HG03565 (cell line): ENCODE measurements around the gene FKBP2.

Experiments
- ATAC-seq: cut with Tn5 transposase; IDR thresholded peaks from one replicate; pipeline ENCODE4 v1.9.1; 2021; ENCODE audit warnings: mild to moderate bottlenecking, moderate library complexity; ENCODE audit not compliant: unreplicated experiment

The FKBP2 gene

GRCh38 chr11:64262271-64263002, 21.5 kb downstream of the FKBP2 start:
- no peak for ATAC-seq

- no peak for ATAC-seq
Observed at GRCh38 chr11:64263021-64263946, 22.4 kb downstream of the FKBP2 start.

DNA sequence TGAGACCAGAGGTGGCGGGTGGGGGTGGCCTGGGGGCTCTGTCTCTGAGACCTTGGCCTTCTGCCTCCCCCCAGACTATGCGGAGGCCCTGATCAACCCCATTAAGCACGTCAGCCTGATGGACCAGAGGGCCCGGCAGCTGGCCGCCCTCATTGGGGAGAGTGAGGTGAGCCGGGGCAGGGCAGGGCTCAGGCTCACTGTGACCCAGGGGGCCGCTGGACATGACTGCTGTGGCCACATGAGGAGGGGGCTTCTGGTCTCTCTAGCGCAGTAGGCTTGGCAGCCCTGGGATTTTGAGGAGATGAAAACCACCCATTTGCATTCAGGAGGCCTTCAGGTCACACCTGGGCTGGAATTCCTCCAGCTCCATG, 23.0 kb downstream of the FKBP2 start:
- no peak for ATAC-seq

DNA sequence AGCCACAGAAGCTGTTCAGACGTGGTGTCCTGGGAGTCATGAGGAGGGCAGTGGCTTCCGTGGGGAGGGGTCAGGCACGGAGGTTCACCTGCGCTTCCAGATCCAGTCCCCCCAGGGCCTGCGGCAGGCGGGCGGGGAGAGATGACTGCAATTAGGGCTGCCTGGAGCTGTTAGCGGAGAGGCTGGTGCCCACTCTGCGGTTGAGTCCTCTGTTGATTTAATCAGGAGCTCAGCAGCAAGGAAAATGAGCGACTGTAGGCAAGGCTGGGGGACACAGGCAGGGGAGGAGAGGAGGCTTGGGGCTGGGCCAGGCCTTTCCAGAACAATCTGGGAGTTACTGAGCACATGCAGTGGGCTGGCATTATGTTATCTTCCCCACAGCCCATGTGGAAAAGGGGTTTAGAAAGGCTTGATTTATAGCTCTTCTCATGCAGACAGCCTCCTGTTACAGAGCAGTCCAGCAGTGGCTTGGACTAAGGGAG, 23.5 kb downstream of the FKBP2 start:
- no peak for ATAC-seq

GRCh38 chr11:64265176-64266160, 24.6 kb downstream of the FKBP2 start:
- ATAC-seq, result no peak

DNA sequence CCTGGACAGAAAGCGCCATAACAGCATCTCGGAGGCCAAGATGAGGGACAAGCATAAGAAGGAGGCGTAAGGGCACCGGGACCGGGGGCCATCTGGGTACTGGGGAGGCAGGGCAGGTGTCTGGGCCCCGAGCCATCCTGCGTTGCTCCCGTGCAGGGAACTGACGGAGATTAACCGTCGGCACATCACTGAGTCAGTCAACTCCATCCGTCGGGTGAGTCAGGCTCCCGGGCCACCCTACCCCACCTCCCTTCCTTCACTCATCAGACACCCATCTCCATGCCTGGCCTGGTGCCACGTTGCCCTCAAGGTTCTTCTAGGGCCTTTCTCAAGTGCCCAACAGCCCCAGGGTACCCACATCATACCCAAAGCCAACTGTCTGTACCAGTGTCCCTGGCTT, 25.4 kb downstream of the FKBP2 start:
- ATAC-seq, result no peak

- ATAC-seq, result no peak
Observed at GRCh38 chr11:64267207-64267945, 26.5 kb downstream of the FKBP2 start.

GRCh38 chr11:64268025-64268892, 27.4 kb downstream of the FKBP2 start:
- ATAC-seq, result no peak

DNA sequence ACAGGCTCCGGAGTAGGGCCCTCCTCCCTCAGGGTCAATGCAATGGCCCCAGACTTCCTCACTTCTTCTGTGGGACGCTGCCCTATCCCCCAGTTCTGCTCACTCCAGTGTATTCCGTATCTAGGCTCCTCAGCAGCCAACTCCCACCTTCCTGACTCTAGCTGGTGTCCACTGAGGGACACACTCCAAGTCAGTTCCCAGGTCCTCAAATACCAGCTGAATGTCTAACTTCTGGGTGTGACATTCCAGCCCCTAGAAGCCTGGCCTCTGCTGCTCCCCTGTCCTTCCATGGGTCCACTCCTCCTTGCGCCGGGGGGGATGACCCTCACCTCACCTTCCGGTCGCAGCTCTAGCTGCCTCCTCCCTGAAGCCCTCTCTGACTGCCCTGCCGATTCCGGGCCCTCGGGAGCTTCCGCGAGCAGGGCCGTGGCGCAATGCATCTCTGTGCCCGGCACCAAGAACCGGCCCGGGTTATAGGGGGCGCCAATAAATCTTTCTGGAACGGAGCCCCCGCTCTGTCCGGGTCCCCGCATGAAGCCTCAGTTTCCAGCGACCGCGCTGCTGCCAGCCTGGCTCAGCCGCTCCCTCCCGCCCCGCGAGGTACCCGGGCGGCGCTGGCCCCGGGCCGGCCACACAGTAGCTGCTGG, 28.1 kb downstream of the FKBP2 start:
- peak; percentile 4 for ATAC-seq

DNA sequence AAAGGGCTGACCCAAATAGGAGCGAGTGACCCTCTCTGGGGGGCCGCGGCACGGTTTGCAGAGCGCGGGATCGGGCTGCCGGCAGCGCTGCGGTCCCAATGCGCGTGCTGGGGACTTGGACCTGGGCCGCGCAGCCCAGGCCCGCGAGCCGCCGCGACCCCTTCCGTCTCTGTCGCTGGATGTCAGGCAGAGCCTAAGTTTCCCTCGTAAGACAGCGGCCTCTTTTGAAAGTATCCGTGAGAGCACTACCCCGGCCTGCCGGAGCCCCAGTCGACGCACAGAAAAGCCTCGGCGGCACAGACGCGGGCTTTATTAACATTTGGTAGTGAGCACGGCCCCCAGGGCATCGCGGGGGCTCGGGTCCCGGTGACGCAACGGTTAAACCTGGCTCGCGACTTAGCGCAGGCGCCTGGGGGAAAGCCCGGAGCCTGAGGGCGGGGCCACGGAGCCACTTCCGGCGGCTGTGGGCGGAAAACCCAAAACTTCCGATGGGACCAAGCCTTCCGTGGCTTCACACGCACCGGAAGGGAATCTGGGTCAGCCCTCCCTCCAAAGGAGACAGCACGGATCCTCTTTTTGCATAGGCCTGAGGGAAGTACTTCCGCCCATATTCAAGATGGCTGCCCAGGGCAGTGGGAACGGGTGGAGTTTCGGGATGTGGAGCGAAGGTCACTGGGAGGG, 28.8 kb downstream of the FKBP2 start:
- peak; percentile 46 for ATAC-seq

GRCh38 chr11:64275031-64275800, 34.3 kb downstream of the FKBP2 start:
- no peak for ATAC-seq

DNA sequence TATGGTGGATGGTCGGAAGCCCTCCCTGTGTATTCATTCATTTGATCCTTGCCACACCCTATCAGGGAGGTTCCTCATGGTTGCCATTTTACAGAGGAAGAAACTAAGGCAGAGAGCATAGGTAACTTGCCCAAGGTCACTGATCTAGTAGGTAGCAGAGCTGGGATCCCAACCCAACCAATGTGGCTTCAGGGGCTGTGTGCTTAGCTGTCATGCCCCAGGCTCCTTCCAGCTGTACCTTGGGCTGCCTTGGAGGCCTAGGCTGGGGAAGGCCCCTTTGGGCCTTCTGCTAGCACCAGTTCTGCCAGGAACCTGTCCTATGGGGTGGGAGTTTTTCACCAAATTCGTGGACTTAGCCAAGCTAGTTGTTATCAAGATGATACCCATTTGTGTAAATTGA, 34.9 kb downstream of the FKBP2 start:
- ATAC-seq, result no peak

DNA sequence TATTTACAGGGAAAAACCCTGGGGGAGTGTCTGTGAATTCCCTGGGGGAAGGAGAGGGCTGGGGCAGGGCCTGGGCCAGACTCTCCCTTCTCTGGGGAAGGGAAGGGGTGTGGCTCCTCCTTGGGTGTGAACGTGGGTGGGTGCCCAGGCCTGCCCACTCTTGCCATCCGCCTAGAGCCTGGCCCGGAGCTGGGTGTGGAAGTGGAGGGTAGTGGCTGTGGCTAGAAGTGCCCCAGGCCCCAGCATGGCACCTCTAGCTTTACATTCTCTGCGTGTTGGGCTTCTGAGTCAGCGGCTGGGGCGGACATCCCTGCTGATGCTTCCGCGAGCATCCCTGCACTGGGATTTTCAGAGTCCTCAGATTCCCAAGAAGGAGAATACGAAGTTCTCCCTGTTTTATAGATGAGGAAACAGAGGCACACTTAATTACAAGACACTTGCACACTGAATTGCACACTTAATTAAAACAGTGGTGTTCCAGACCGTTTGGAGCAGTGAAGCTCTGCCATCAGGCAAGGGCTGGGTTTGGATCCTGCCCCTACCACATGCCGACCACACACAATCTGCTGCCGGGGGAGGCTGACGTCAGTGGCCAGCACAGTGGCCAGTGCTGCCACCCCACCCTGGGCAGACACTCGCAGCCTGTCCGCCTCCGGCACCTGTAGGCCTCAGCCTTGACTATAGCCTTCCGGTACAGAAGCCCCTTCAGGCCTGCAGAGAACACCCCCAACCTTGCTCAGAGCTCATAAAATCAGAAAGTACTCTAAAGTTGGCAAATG, 35.9 kb downstream of the FKBP2 start:
- ATAC-seq, result no peak

DNA sequence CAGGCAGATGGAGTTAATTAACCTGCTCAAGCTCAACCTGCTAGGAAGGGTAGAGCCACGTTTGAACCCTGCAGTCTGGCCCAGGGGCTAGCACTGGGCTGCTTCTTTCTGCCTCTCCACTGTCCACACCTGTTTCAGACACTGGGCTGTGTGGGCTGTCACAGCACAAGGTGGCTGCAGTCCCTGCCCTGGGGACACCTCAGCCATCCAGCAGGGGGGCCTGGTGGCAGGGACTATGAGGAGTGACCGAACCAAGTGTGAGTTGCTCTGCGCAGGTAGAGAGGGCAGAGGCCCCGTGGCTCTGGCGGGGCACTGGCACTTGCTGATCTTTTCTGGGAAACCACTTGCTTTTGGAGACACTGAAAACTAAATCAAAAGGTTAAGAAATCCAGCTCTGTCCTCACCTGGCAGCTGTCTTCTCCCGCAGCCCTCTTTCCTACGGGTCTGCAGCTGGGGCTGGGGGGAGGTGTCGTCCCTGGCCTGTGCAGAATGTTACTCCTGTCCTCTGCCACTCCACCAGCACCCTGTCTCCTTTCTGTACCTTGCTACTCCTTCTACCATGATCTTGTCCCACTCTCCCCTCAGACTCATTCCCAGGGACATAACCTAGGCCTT, 37.8 kb downstream of the FKBP2 start:
- no peak for ATAC-seq

- ATAC-seq, result no peak
Observed at GRCh38 chr11:64281957-64282770, 41.3 kb downstream of the FKBP2 start.
